ENCODE results near the gene DERL3. TPM values are rescaled to one million over a fixed set of nuclear protein-coding genes. Genes with fewer than 3 reads are reported as not detected.

Gene DERL3
- total RNA-seq, 2 experiments from 2014 or later: 5.4 to 7.6 TPM

- ATAC-seq: no peak
- TF ChIP-seq, protein P1, sequence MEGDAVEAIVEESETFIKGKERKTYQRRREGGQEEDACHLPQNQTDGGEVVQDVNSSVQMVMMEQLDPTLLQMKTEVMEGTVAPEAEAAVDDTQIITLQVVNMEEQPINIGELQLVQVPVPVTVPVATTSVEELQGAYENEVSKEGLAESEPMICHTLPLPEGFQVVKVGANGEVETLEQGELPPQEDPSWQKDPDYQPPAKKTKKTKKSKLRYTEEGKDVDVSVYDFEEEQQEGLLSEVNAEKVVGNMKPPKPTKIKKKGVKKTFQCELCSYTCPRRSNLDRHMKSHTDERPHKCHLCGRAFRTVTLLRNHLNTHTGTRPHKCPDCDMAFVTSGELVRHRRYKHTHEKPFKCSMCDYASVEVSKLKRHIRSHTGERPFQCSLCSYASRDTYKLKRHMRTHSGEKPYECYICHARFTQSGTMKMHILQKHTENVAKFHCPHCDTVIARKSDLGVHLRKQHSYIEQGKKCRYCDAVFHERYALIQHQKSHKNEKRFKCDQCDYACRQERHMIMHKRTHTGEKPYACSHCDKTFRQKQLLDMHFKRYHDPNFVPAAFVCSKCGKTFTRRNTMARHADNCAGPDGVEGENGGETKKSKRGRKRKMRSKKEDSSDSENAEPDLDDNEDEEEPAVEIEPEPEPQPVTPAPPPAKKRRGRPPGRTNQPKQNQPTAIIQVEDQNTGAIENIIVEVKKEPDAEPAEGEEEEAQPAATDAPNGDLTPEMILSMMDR (IDR thresholded peaks at IDR 0.05): no peak
- POLR2A ChIA-PET: no interaction called here
- intact Hi-C loops (cut with micrococcal nuclease): no loop called here
- CTCF ChIA-PET: no interaction called here
- Mint-ChIP-seq H3K4me1 (ENCODE audit: low read depth) (peaks cover 24% of the 10 kb centered on the region), H3K4me3 (no peak overlapping the region), H3K9me3 (no peaks in the 10 kb centered on the region), H3K36me3 (ENCODE audit: low read depth) (peaks cover 2% of the 10 kb centered on the region), H3K27ac (no peak overlapping the region), H3K27me3 (peaks cover 2% of the 10 kb centered on the region)
- DNase-seq: no peak
Observed at GRCh38 chr22:23842599-23842998, 3.8 kb upstream of the DERL3 start.

GRCh38 chr22:23841736-23842445, 3.1 kb upstream of the DERL3 start:
- DNase-seq: no peak
- intact Hi-C loops (cut with micrococcal nuclease): no loop called here
- Mint-ChIP-seq H3K9me3 (no peaks in the 10 kb centered on the region), H3K4me1 (ENCODE audit: low read depth) (peaks cover 26% of the 10 kb centered on the region), H3K36me3 (ENCODE audit: low read depth) (peaks cover 2% of the 10 kb centered on the region), H3K27ac (no peak overlapping the region), H3K27me3 (peaks cover 2% of the 10 kb centered on the region), H3K4me3 (no peak overlapping the region)
- ATAC-seq: no peak
- TF ChIP-seq, protein P1 (IDR thresholded peaks at IDR 0.05): no peak
- ChIA-PET CTCF (no interaction called here), POLR2A (no interaction called here)

GRCh38 chr22:23841292-23841691, 2.5 kb upstream of the DERL3 start:
- Mint-ChIP-seq H3K27me3 (peaks cover 2% of the 10 kb centered on the region), H3K4me1 (ENCODE audit: low read depth) (peaks cover 20% of the 10 kb centered on the region), H3K36me3 (ENCODE audit: low read depth) (peaks cover 2% of the 10 kb centered on the region), H3K27ac (no peak overlapping the region), H3K9me3 (no peaks in the 10 kb centered on the region), H3K4me3 (no peak overlapping the region)
- TF ChIP-seq, protein P1 (IDR thresholded peaks at IDR 0.05): no peak
- ATAC-seq (no peak), DNase-seq (no peak)
- intact Hi-C loops (cut with micrococcal nuclease): no loop called here
- ChIA-PET POLR2A (no interaction called here), CTCF (no interaction called here)

- peaks cover 2% of the 10 kb centered on the region for H3K36me3 Mint-ChIP-seq (ENCODE audit: low read depth)
- H3K27me3 Mint-ChIP-seq: peaks cover 2% of the 10 kb centered on the region
- H3K27ac Mint-ChIP-seq: no peak overlapping the region
- ATAC-seq: no peak
- CTCF ChIA-PET: no interaction called here
- no peak for DNase-seq
- no peak overlapping the region for H3K4me3 Mint-ChIP-seq
- TF ChIP-seq, protein P1 (IDR thresholded peaks at IDR 0.05): no peak
- intact Hi-C loops (cut with micrococcal nuclease): no loop called here
- POLR2A ChIA-PET: no interaction called here
- no peaks in the 10 kb centered on the region for H3K9me3 Mint-ChIP-seq
- peaks cover 20% of the 10 kb centered on the region for H3K4me1 Mint-ChIP-seq (ENCODE audit: low read depth)
Observed at GRCh38 chr22:23840026-23840425, 1.2 kb upstream of the DERL3 start.

DNA sequence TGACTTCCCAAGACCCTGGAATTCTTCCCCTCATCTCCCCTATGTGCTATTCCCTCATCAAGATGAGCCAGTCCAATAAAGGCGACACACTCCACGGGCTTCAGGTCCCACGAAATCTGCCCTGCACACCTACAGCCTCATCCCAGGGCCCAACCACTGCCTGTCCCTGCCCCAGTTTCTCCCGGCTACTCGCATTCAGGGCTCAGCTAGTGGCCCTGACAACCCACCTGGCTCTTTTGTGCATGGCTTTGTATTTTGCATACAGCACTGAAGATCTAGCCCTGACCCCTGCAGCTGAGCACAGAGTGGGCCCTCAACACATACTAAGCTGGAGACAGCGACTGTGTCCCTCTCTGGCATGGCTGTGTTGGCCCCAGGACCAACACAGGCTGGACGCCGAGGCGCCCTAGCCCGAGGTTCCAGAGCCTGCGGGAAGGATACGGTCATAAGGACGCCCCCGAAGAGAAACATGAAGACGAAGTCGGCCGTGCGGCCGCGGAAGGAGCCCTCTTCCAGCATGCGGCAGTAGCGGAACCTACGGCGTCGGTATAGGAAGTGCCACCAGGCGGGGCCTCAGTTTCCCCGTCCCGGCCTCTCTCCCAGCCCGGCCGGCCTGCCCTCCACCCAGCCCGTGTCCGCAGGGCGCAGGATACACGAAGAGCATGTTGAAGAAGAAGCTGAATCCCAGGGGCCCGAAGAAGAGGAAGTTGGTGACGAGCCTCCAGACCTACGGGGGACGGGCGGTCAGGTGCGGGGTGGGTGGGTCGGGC, 710 bp downstream of the DERL3 start:
- peaks cover 2% of the 10 kb centered on the region for H3K36me3 Mint-ChIP-seq (ENCODE audit: low read depth)
- ChIA-PET CTCF (interaction anchor here (0.6 to 1.6 kb wide), 2 partner anchors 9 to 12 kb away, joined by 3 read pairs; no protein-coding TSS in a partner anchor), POLR2A (interaction anchor here (0.9 to 1.3 kb wide), 3 partner anchors 10 to 49 kb away, joined by 3 to 4 read pairs (median 3); no protein-coding TSS in a partner anchor)
- peaks cover 20% of the 10 kb centered on the region for H3K4me1 Mint-ChIP-seq (ENCODE audit: low read depth)
- peak overlapping the region; percentile 77 for H3K27ac Mint-ChIP-seq
- ATAC-seq (no peak), DNase-seq (no peak)
- H3K9me3 Mint-ChIP-seq: no peaks in the 10 kb centered on the region
- H3K27me3 Mint-ChIP-seq: peaks cover 2% of the 10 kb centered on the region
- TF ChIP-seq, protein P1 (IDR thresholded peaks at IDR 0.05): no peak
- H3K4me3 Mint-ChIP-seq: peak overlapping the region; percentile 81
- intact Hi-C loops (cut with micrococcal nuclease): loop anchor here (5.0 kb wide), 1 partner anchor 66 kb away; the partner anchor contains the start of gene MMP11

Data from activated CD8-positive, alpha-beta T cell treated with anti-CD3 and anti-CD28 coated beads for 36 hours (primary cell).